ENCODE results near the gene CDH18.

Gene CDH18

DNA sequence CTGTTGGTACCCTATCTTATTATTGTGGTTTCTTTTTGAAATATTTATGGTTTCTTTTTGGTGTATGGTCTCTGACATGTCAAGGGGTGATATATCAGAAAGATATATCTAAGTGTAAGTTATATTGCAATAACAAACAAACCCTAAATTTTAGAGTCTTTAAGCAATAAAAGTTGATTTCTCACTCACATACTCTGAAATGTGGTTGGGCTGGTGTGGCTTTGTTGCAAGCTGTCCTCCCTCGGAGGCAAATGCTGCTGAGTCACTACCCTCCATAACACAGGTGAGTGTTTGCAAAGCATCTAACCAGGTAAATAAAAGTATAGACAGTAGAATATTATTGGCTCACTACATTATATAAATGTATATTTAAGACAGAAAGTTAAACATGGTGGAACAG, 253.2 kb downstream of the CDH18 start:
- no peak overlapping the region for H3K4me3 ChIP-seq
- no peak overlapping the region for H3K9ac ChIP-seq
- no peak overlapping the region for H3K4me2 ChIP-seq

DNA sequence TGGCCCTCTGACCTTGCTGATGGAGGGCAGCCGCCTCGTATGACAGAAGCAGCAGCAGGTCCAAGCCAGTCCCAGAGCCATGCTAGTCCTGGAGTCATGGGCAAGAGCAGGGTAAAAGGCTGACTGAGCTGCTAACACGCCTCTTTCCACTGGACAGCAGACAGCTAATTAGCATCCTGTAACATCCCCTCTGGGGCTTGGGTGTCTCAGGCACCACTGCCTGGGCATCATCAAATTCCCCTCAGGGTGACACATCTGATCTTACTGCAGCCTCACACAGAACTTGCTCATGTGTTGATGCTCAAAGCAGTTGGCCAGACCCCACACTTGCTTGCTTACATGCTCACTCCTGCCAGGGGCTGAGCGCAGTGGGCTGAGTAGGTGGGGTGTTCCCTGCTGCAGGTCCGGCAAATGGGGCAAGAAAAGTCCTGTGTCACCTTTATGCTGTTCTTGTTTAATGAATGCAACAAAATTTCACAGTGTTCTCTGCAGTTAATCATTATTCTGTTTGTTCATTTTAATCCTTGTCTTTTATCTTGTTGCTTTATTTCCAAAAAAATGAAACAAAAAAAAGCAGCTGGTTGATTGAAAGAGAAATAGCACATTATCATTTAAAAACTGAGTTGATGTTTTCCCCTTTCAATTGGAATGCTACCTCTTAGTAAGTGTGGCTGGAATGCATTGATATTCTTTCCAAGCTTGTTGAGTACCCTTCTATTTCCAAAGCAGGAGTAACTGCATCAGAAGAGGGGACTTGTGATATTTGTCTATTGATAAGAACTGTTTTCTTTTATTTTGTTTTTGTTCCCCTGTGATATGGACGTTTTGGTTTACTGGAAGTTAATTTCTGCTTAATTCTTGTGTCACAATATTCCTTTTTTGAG, 254.1 kb downstream of the CDH18 start:
- Histone ChIP-seq H3K36me3 (no peaks in the 10 kb centered on the region), H3K4me2 (no peak overlapping the region), H3K27me3 (no peaks in the 10 kb centered on the region)

More for the DNA sequence above, 253.2 kb downstream of the CDH18 start:
- no peaks in the 10 kb centered on the region for H3K27me3 ChIP-seq
- no peaks in the 10 kb centered on the region for H3K4me1 ChIP-seq
- TF ChIP-seq Cebpa-rat (IDR thresholded peaks at IDR 0.05), result no peak
- H3K9me3 ChIP-seq (replicated peaks in 1 of 11), result peaks cover 11 to 14% (median 13%) of the 10 kb centered on the region in 11 experiments; a peak in 21 of 22 replicates
- no peak overlapping the region for H3K27ac ChIP-seq
- H4K20me1 ChIP-seq, result no peaks in the 10 kb centered on the region
- H3K36me3 ChIP-seq, result no peaks in the 10 kb centered on the region

DNA sequence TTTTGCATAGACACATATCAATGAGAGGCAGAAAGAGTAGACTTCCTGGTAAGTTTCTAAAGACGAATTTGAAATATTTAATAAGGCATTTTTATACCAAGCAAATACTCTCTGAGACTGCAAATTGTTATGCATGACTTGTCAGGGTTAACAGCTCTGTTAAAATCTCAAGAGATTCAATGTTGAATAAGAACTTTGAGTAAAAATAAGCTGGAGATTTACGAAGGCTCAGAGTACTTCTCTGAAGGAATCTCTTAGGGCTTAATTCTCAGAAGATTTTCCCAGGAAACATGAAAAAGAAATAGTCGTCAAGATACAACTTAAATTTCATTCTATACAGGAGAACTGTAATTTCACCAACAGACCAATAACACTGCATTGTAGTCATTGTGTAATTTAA, 259.4 kb downstream of the CDH18 start:
- peak overlapping the region in 4 of 11 experiments; percentile 2 to 20 (median 4); a peak in 4 of 22 replicates for H3K4me2 ChIP-seq

More for the DNA sequence above, 254.1 kb downstream of the CDH18 start:
- Histone ChIP-seq H3K4me1 (peaks cover 0 to under 1% (median 0%) of the 10 kb centered on the region in 10 experiments; a peak in 3 of 20 replicates), H3K27ac (no peak overlapping the region), H4K20me1 (no peaks in the 10 kb centered on the region), H3K9ac (no peak overlapping the region), H3K9me3 (replicated peaks in 1 of 11) (peaks cover 11 to 14% (median 13%) of the 10 kb centered on the region in 11 experiments; a peak in 21 of 22 replicates), H3K4me3 (no peak overlapping the region)
- TF ChIP-seq Cebpa-rat (IDR thresholded peaks at IDR 0.05), result no peak

DNA sequence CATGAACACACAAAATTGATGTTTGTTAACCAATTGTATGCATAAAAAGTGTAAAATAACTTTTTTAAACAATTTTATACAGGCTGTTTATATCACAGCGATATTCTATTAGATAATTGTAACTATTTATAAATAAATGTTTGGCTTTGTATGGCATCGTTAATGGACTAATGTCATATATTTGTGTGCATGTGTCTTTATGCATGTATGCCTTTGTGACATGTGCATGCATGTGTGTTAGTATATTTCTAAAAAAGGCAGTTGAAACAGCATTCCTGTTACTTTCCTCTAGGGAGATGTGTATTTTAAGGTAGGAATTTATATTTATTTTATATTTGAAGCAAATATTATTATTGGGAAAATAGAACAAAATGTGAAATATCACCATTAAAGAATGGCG, 268.9 kb downstream of the CDH18 start:
- Histone ChIP-seq H3K9ac (no peak overlapping the region), H3K4me1 (no peaks in the 10 kb centered on the region), H3K9me3 (replicated peaks in 1 of 11) (no peaks in the 10 kb centered on the region), H3K4me3 (no peak overlapping the region), H3K27me3 (no peaks in the 10 kb centered on the region), H3K36me3 (no peaks in the 10 kb centered on the region), H3K27ac (no peak overlapping the region), H4K20me1 (no peaks in the 10 kb centered on the region), H3K4me2 (no peak overlapping the region)
- no peak for TF ChIP-seq Cebpa-rat (IDR thresholded peaks at IDR 0.05)

More for the DNA sequence above, 259.4 kb downstream of the CDH18 start:
- no peak for TF ChIP-seq Cebpa-rat (IDR thresholded peaks at IDR 0.05)
- no peak overlapping the region for H3K9ac ChIP-seq
- no peaks in the 10 kb centered on the region for H3K27me3 ChIP-seq
- H3K36me3 ChIP-seq, result no peaks in the 10 kb centered on the region
- no peak overlapping the region for H3K27ac ChIP-seq
- H3K4me3 ChIP-seq, result no peak overlapping the region
- H3K9me3 ChIP-seq (replicated peaks in 1 of 11), result peaks cover 7 to 11% (median 9%) of the 10 kb centered on the region in 11 experiments; a peak in 21 of 22 replicates
- peaks cover 0 to 13% (median 7%) of the 10 kb centered on the region in 10 experiments; a peak in 10 of 20 replicates for H3K4me1 ChIP-seq
- H4K20me1 ChIP-seq, result no peaks in the 10 kb centered on the region

GRCh38 chr5:19713740-19714139, 274.3 kb downstream of the CDH18 start:
- Histone ChIP-seq H3K9me3 (replicated peaks in 1 of 11) (peaks cover 0 to 6% (median 3%) of the 10 kb centered on the region in 11 experiments; a peak in 8 of 22 replicates), H3K4me2 (no peak overlapping the region), H3K27ac (no peak overlapping the region), H3K4me1 (no peaks in the 10 kb centered on the region), H3K36me3 (no peaks in the 10 kb centered on the region), H3K27me3 (no peaks in the 10 kb centered on the region), H4K20me1 (no peaks in the 10 kb centered on the region), H3K4me3 (no peak overlapping the region), H3K9ac (no peak overlapping the region)
- TF ChIP-seq Cebpa-rat (IDR thresholded peaks at IDR 0.05), result no peak

- no peaks in the 10 kb centered on the region for H3K36me3 ChIP-seq
- no peak for TF ChIP-seq Cebpa-rat (IDR thresholded peaks at IDR 0.05)
- no peaks in the 10 kb centered on the region for H4K20me1 ChIP-seq
- H3K9ac ChIP-seq, result no peak overlapping the region
- H3K4me2 ChIP-seq, result no peak overlapping the region
- no peak overlapping the region for H3K4me3 ChIP-seq
- no peak overlapping the region for H3K27ac ChIP-seq
- no peaks in the 10 kb centered on the region for H3K4me1 ChIP-seq
- no peaks in the 10 kb centered on the region for H3K27me3 ChIP-seq
- H3K9me3 ChIP-seq (replicated peaks in 1 of 11), result peaks cover 0 to 14% (median 11%) of the 10 kb centered on the region in 11 experiments; a peak in 12 of 22 replicates
Observed at GRCh38 chr5:19709403-19709802, 278.6 kb downstream of the CDH18 start.

DNA sequence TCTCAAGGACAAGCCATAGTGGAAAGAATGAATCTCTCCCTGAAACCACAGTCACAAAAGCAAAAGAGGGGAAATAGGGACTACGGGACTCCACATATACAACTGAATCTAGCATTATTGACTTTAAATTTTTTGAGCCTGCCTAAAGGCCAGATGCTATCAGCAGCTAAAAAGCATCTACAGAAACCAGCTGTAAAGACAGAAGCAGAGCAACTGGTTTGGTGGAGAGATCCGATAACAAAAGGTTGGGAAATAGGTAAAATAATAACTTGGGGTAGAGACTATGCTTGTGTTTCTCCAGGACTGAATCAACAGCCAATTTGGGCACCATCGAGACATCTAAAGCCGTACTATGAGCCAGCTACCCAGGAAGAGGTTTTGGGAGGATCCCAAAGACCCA, 281.2 kb downstream of the CDH18 start:
- no peaks in the 10 kb centered on the region for H4K20me1 ChIP-seq
- H3K4me2 ChIP-seq, result no peak overlapping the region
- H3K27ac ChIP-seq, result no peak overlapping the region
- no peak overlapping the region for H3K9ac ChIP-seq
- H3K4me1 ChIP-seq, result no peaks in the 10 kb centered on the region
- no peaks in the 10 kb centered on the region for H3K36me3 ChIP-seq
- no peaks in the 10 kb centered on the region for H3K27me3 ChIP-seq
- H3K4me3 ChIP-seq, result no peak overlapping the region
- peaks cover 0 to 24% (median 17%) of the 10 kb centered on the region in 11 experiments; a peak in 16 of 22 replicates for H3K9me3 ChIP-seq (replicated peaks in 1 of 11)
- no peak for TF ChIP-seq Cebpa-rat (IDR thresholded peaks at IDR 0.05)

GRCh38 chr5:19701731-19702130, 286.3 kb downstream of the CDH18 start:
- no peaks in the 10 kb centered on the region for H3K36me3 ChIP-seq

GRCh38 chr5:19694949-19695611, 292.9 kb downstream of the CDH18 start:
- H3K4me3 ChIP-seq, result no peak overlapping the region
- H3K27ac ChIP-seq, result no peak overlapping the region
- no peak overlapping the region for H3K9ac ChIP-seq
- H3K27me3 ChIP-seq, result no peaks in the 10 kb centered on the region
- peaks cover 0 to 7% (median 0%) of the 10 kb centered on the region in 10 experiments; a peak in 1 of 20 replicates for H3K4me1 ChIP-seq
- no peaks in the 10 kb centered on the region for H4K20me1 ChIP-seq
- TF ChIP-seq Cebpa-rat (IDR thresholded peaks at IDR 0.05), result no peak
- H3K9me3 ChIP-seq (replicated peaks in 1 of 11), result no peaks in the 10 kb centered on the region
- H3K4me2 ChIP-seq, result no peak overlapping the region
- no peaks in the 10 kb centered on the region for H3K36me3 ChIP-seq

More at GRCh38 chr5:19701731-19702130, 286.3 kb downstream of the CDH18 start:
- no peak overlapping the region for H3K4me2 ChIP-seq
- TF ChIP-seq Cebpa-rat (IDR thresholded peaks at IDR 0.05), result no peak
- H4K20me1 ChIP-seq, result no peaks in the 10 kb centered on the region
- H3K9me3 ChIP-seq (replicated peaks in 1 of 11), result peaks cover 0 to 11% (median 5%) of the 10 kb centered on the region in 11 experiments; a peak in 6 of 22 replicates
- H3K4me3 ChIP-seq, result no peak overlapping the region
- no peak overlapping the region for H3K27ac ChIP-seq
- H3K9ac ChIP-seq, result no peak overlapping the region
- no peaks in the 10 kb centered on the region for H3K4me1 ChIP-seq
- H3K27me3 ChIP-seq, result no peaks in the 10 kb centered on the region

Data from BLaER1 treated with 17β-estradiol and CSF1 and Interleukin-3, amounts not matched to agents 10 nM and 100 nM (cell line).